GM23338 (cell line): Measurements from ENCODE around the gene OR2AJ1. TPM values are rescaled to one million over a fixed set of nuclear protein-coding genes. Genes with fewer than 3 reads are reported as not detected.

ENCODE experiments used
- ATAC-seq: fragments of 200-7000 bp; cut with Tn5 transposase; 3 replicates; pipeline ENCODE4 v1.9.1; 2020
- DNase-seq: peaks from one replicate; pipeline ENCODE4 v3.0.0-alpha.2; 2015; ENCODE audit warnings: low spot score
- H2AFZ ChIP-seq: fragments of 200-600 bp; sonication (generic); 2 replicates; pipeline ENCODE4 v1.8.0; 2016; ENCODE audit warnings: antibody characterized with exemption, mild to moderate bottlenecking, moderate library complexity
- H3F3A ChIP-seq: fragments of 200-600 bp; sonication (generic); replicated peaks from 2 replicates; pipeline ENCODE4 v1.8.0; 2017; ENCODE audit warnings: antibody characterized with exemption, mixed run types, low read depth
- H3K27ac ChIP-seq: fragments of 200-600 bp; sonication (generic); 2 replicates; pipeline ENCODE4 v1.6.1; 2016; ENCODE audit warnings: low read depth
- H3K27me3 ChIP-seq: fragments of 200-600 bp; sonication (generic); 2 replicates; pipeline ENCODE4 v1.8.0; 2016; ENCODE audit warnings: mild to moderate bottlenecking, mixed run types, moderate library complexity; ENCODE audit not compliant: insufficient read depth
- H3K36me3 ChIP-seq: fragments of 200-600 bp; sonication (generic); 2 replicates; pipeline ENCODE4 v1.8.0; 2016; ENCODE audit warnings: mild to moderate bottlenecking; ENCODE audit not compliant: insufficient read depth
- H3K4me1 ChIP-seq: fragments of 200-600 bp; sonication (generic); 2 replicates; pipeline ENCODE4 v1.8.0; 2016; ENCODE audit warnings: mild to moderate bottlenecking, moderate library complexity; ENCODE audit not compliant: insufficient read depth
- H3K4me2 ChIP-seq: fragments of 200-600 bp; sonication (generic); 2 replicates; pipeline ENCODE4 v1.7.1; 2017; ENCODE audit warnings: mixed run types
- H3K4me3 ChIP-seq: fragments of 200-600 bp; sonication (generic); 2 replicates; pipeline ENCODE4 v1.6.1; 2016; ENCODE audit warnings: mixed run types
- H3K79me2 ChIP-seq: fragments of 200-600 bp; sonication (generic); replicated peaks from 2 replicates; pipeline ENCODE4 v1.8.0; 2017; ENCODE audit warnings: mild to moderate bottlenecking; ENCODE audit not compliant: insufficient read depth
- H3K9me2 ChIP-seq: fragments of 200-600 bp; sonication (generic); 2 replicates; pipeline ENCODE4 v1.8.0; 2017; ENCODE audit not compliant: insufficient read depth
- H4K20me1 ChIP-seq: fragments of 200-600 bp; sonication (generic); replicated peaks from 2 replicates; pipeline ENCODE4 v1.8.0; 2017; ENCODE audit warnings: mild to moderate bottlenecking; ENCODE audit not compliant: insufficient read depth
- H3K27ac Mint-ChIP-seq: 2 replicates; pipeline ENCODE4 v1.8.0; 2020; ENCODE audit warnings: inconsistent platforms, mild to moderate bottlenecking, moderate library complexity, mixed read lengths
- H3K27me3 Mint-ChIP-seq: 3 replicates; pipeline ENCODE4 v1.8.0; 2022; ENCODE audit warnings: low read depth, mild to moderate bottlenecking, moderate library complexity, mixed read lengths, inconsistent platforms; ENCODE audit not compliant: insufficient read depth, poor library complexity
- H3K36me3 Mint-ChIP-seq: 3 replicates; pipeline ENCODE4 v1.8.0; 2021; ENCODE audit warnings: low read depth, mild to moderate bottlenecking, inconsistent platforms, moderate library complexity, mixed read lengths
- H3K4me1 Mint-ChIP-seq: 3 replicates; pipeline ENCODE4 v1.8.0; 2020; ENCODE audit warnings: mild to moderate bottlenecking, inconsistent platforms, mixed read lengths
- H3K4me3 Mint-ChIP-seq: 3 replicates; pipeline ENCODE4 v1.8.0; 2021; ENCODE audit warnings: moderate library complexity, mild to moderate bottlenecking, inconsistent platforms, mixed read lengths
- H3K9me3 Mint-ChIP-seq: 3 replicates; pipeline ENCODE4 v1.8.0; 2020; ENCODE audit warnings: moderate library complexity, mild to moderate bottlenecking, inconsistent platforms, mixed read lengths
- EZH2 ChIP-seq: fragments of 200-600 bp; sonication (generic); IDR thresholded peaks from one replicate; pipeline ENCODE4 v1.8.0; 2017; ENCODE audit warnings: antibody characterized with exemption, mild to moderate bottlenecking, low read depth; ENCODE audit not compliant: unreplicated experiment
- EZH2phosphoT487 ChIP-seq: fragments of 200-600 bp; sonication (generic); IDR thresholded peaks from one replicate; pipeline ENCODE4 v1.8.1; 2018; ENCODE audit warnings: antibody characterized with exemption; ENCODE audit not compliant: unreplicated experiment
- JUNB ChIP-seq: IDR thresholded peaks from one replicate; pipeline ENCODE4 v1.6.1; 2016; ENCODE audit warnings: antibody characterized with exemption; ENCODE audit not compliant: unreplicated experiment
- NANOG ChIP-seq: IDR thresholded peaks from 2 replicates; pipeline ENCODE4 v1.6.1; 2016; ENCODE audit warnings: antibody characterized with exemption, borderline replicate concordance
- POLR2AphosphoS5 ChIP-seq: IDR thresholded peaks from 2 replicates; pipeline ENCODE4 v1.6.1; 2016; ENCODE audit warnings: antibody characterized with exemption, low read depth
- STAT1 ChIP-seq: IDR thresholded peaks from one replicate; pipeline ENCODE4 v1.6.1; 2016; ENCODE audit warnings: antibody characterized with exemption; ENCODE audit not compliant: unreplicated experiment
- ZNF114 ChIP-seq: fragments of 250-450 bp; sonication (Bioruptor Pico); IDR thresholded peaks from 2 replicates; pipeline ENCODE4 v1.5.0; 2020; ENCODE audit warnings: mild to moderate bottlenecking, moderate library complexity
- ZNF462 ChIP-seq: fragments of 250-450 bp; sonication (Bioruptor Pico); IDR thresholded peaks from 2 replicates; pipeline ENCODE4 v1.5.0; 2020; ENCODE audit warnings: mild to moderate bottlenecking, moderate library complexity
- polyA plus RNA-seq: library from polyadenylated mRNA; unstranded; fragments of >200 nt; fragmentation: Nextera tagmentation; extraction: Ambion mirVana; gene quantifications from 2 replicates; pipeline ENCODE4 v1.2.1, GENCODE V29; 2016
- total RNA-seq: library from RNA; depleted of rRNA; stranded (reverse); fragments of >200 nt; shearing (Covaris generic); gene quantifications from 2 replicates; pipeline ENCODE4 v1.2.3, GENCODE V29; 2014
- TF ChIP-seq, protein P1 (sequence below), 2 experiments: fragments of 200-600 bp in 1 of 2; sonication (generic) in 1 of 2; conservative IDR thresholded peaks; 2 replicates each; pipeline versions ENCODE4 v1.5.1 to v1.6.1; 2016 to 2017; ENCODE audit warnings: antibody characterized with exemption in 2 of 2, low read depth in 2 of 2, mild to moderate bottlenecking in 2 of 2, moderate library complexity in 1 of 2
- TF ChIP-seq, protein P2 (sequence below): IDR thresholded peaks from 2 replicates; pipeline ENCODE4 v1.6.1; 2016; ENCODE audit warnings: antibody characterized with exemption
- TF ChIP-seq, protein P3 (sequence below): IDR thresholded peaks from one replicate; pipeline ENCODE4 v1.6.1; 2018; ENCODE audit warnings: antibody characterized with exemption; ENCODE audit not compliant: unreplicated experiment

Gene OR2AJ1
- total and polyA plus RNA-seq, 2 experiments from 2014 or later = not detected

DNA sequence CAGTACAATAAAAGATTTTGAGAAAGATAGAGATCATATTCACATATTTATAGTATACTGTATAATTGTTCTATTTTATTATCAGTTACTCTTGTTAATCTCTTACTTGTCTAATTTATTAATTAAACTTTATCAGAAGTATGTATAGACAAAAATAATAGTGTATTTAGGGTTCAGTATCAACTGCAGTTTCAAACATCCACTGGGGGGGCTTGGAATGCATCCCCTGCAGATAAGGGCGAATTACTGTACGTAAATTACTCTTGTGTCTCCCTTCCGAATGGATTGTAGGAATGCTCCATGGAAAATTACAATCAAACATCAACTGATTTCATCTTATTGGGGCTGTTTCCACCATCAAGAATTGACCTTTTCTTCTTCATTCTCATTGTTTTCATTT, 23.9 kb downstream of the OR2AJ1 start, which contains the start of gene OR2L8 (continued):
- TF ChIP-seq, protein P1, sequence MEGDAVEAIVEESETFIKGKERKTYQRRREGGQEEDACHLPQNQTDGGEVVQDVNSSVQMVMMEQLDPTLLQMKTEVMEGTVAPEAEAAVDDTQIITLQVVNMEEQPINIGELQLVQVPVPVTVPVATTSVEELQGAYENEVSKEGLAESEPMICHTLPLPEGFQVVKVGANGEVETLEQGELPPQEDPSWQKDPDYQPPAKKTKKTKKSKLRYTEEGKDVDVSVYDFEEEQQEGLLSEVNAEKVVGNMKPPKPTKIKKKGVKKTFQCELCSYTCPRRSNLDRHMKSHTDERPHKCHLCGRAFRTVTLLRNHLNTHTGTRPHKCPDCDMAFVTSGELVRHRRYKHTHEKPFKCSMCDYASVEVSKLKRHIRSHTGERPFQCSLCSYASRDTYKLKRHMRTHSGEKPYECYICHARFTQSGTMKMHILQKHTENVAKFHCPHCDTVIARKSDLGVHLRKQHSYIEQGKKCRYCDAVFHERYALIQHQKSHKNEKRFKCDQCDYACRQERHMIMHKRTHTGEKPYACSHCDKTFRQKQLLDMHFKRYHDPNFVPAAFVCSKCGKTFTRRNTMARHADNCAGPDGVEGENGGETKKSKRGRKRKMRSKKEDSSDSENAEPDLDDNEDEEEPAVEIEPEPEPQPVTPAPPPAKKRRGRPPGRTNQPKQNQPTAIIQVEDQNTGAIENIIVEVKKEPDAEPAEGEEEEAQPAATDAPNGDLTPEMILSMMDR (conservative IDR thresholded peaks at IDR 0.05; ENCODE audit: low read depth in 2 of 2) = no peak
- TF ChIP-seq ZNF114 = no peak
- no peak for TF ChIP-seq JUNB
- TF ChIP-seq POLR2AphosphoS5 = no peak
- TF ChIP-seq EZH2phosphoT487 = no peak
- no peak for TF ChIP-seq NANOG
- TF ChIP-seq STAT1 = no peak
- no peak for TF ChIP-seq EZH2

DNA sequence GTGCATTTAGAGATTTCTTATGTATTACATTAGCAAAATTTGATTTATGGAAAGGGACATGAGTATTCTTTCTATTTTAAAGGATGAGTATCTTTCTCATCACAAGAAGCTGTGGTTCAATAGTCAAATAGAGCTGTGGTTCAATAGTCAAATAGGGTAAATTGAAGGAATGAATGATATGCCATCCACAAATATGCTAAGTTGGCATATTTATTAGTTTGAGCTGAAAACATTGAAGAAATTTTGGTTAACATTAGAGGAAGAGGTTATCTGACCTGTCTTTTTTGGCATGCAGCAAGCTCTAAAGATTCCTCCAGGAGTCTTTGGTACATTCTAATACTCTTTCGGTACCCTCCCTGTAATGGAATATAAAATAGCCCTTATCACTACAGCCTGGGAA, 28.7 kb downstream of the OR2AJ1 start:
- no peaks in the 10 kb centered on the region for H3F3A ChIP-seq
- H2AFZ ChIP-seq = no peak overlapping the region
- no peaks in the 10 kb centered on the region for H3K4me1 ChIP-seq
- no peak overlapping the region for H3K4me3 ChIP-seq
- no peaks in the 10 kb centered on the region for H4K20me1 ChIP-seq
- no peaks in the 10 kb centered on the region for H3K4me1 Mint-ChIP-seq
- H3K36me3 Mint-ChIP-seq = peaks cover 17% of the 10 kb centered on the region; the same call in 1 of the 3 replicates
- no peak overlapping the region for H3K4me3 Mint-ChIP-seq
- H3K27ac ChIP-seq = no peak overlapping the region
- H3K79me2 ChIP-seq = no peaks in the 10 kb centered on the region
- no peaks in the 10 kb centered on the region for H3K27me3 ChIP-seq
- ATAC-seq = no peak
- H3K27me3 Mint-ChIP-seq = no peaks in the 10 kb centered on the region
- TF ChIP-seq, protein P2, sequence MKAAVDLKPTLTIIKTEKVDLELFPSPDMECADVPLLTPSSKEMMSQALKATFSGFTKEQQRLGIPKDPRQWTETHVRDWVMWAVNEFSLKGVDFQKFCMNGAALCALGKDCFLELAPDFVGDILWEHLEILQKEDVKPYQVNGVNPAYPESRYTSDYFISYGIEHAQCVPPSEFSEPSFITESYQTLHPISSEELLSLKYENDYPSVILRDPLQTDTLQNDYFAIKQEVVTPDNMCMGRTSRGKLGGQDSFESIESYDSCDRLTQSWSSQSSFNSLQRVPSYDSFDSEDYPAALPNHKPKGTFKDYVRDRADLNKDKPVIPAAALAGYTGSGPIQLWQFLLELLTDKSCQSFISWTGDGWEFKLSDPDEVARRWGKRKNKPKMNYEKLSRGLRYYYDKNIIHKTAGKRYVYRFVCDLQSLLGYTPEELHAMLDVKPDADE = no peak
- no peak for TF ChIP-seq ZNF114
- TF ChIP-seq ZNF462 = no peak
- no peak for TF ChIP-seq JUNB
- TF ChIP-seq, protein P3, sequence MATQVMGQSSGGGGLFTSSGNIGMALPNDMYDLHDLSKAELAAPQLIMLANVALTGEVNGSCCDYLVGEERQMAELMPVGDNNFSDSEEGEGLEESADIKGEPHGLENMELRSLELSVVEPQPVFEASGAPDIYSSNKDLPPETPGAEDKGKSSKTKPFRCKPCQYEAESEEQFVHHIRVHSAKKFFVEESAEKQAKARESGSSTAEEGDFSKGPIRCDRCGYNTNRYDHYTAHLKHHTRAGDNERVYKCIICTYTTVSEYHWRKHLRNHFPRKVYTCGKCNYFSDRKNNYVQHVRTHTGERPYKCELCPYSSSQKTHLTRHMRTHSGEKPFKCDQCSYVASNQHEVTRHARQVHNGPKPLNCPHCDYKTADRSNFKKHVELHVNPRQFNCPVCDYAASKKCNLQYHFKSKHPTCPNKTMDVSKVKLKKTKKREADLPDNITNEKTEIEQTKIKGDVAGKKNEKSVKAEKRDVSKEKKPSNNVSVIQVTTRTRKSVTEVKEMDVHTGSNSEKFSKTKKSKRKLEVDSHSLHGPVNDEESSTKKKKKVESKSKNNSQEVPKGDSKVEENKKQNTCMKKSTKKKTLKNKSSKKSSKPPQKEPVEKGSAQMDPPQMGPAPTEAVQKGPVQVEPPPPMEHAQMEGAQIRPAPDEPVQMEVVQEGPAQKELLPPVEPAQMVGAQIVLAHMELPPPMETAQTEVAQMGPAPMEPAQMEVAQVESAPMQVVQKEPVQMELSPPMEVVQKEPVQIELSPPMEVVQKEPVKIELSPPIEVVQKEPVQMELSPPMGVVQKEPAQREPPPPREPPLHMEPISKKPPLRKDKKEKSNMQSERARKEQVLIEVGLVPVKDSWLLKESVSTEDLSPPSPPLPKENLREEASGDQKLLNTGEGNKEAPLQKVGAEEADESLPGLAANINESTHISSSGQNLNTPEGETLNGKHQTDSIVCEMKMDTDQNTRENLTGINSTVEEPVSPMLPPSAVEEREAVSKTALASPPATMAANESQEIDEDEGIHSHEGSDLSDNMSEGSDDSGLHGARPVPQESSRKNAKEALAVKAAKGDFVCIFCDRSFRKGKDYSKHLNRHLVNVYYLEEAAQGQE = no peak
- TF ChIP-seq EZH2 = no peak
- no peak overlapping the region for H3K4me2 ChIP-seq
- no peaks in the 10 kb centered on the region for H3K9me2 ChIP-seq
- H3K36me3 ChIP-seq = no peaks in the 10 kb centered on the region; the same call in 1 of the 2 replicates
- no peak for DNase-seq
- H3K9me3 Mint-ChIP-seq = peaks cover 78% of the 10 kb centered on the region
- H3K27ac Mint-ChIP-seq = no peak overlapping the region
